DMS114 treated with DMSO at 0.1 percent for 48 hours (cell line): Measurements from ENCODE around the gene SMIM8.

ENCODE experiments used
- DNase-seq: peaks from one replicate; lab custom pipeline; 2025; ENCODE audit not compliant: unreplicated experiment; lab: John Stamatoyannopoulos, UW

Gene SMIM8

GRCh38 chr6:87333591-87334181 lies 11.3 kb downstream of the SMIM8 start:
- DNase-seq, result no peak

GRCh38 chr6:87334683-87335082 lies 12.3 kb downstream of the SMIM8 start:
- no peak for DNase-seq

GRCh38 chr6:87336367-87336766 lies 14.0 kb downstream of the SMIM8 start:
- DNase-seq, result no peak

GRCh38 chr6:87340230-87340629 lies 17.8 kb downstream of the SMIM8 start:
- DNase-seq, result no peak

GRCh38 chr6:87341158-87341557 lies 18.8 kb downstream of the SMIM8 start:
- DNase-seq, result no peak

- no peak for DNase-seq
These were observed 19.5 kb downstream of the SMIM8 start for GRCh38 chr6:87341899-87342298.

GRCh38 chr6:87342829-87343228 lies 20.4 kb downstream of the SMIM8 start:
- DNase-seq, result no peak

- DNase-seq, result no peak
These were observed 22.3 kb downstream of the SMIM8 start, which contains the start of gene C6orf163 for GRCh38 chr6:87344731-87345130. TSS of gene C6orf163 (plus strand) at chr6:87344813. CDS start at chr6:87345100, 287 bp downstream.

- DNase-seq, result no peak
These were observed 24.3 kb downstream of the SMIM8 start for GRCh38 chr6:87346700-87347099.

- DNase-seq, result no peak
These were observed 27.5 kb downstream of the SMIM8 start for GRCh38 chr6:87349896-87350295.

GRCh38 chr6:87350516-87350915 lies 28.1 kb downstream of the SMIM8 start:
- DNase-seq, result no peak

GRCh38 chr6:87351583-87351982 lies 29.2 kb downstream of the SMIM8 start:
- no peak for DNase-seq

- no peak for DNase-seq
These were observed 33.8 kb downstream of the SMIM8 start for GRCh38 chr6:87356181-87356580.

GRCh38 chr6:87357479-87358196 lies 35.2 kb downstream of the SMIM8 start:
- no peak for DNase-seq

GRCh38 chr6:87364602-87365252 lies 42.3 kb downstream of the SMIM8 start:
- no peak for DNase-seq

- no peak for DNase-seq
These were observed 43.9 kb downstream of the SMIM8 start for GRCh38 chr6:87366072-87366827.

- no peak for DNase-seq
These were observed 44.5 kb downstream of the SMIM8 start for GRCh38 chr6:87366899-87367298.

GRCh38 chr6:87373377-87373776 lies 51.0 kb downstream of the SMIM8 start:
- no peak for DNase-seq

GRCh38 chr6:87375315-87375714 lies 52.9 kb downstream of the SMIM8 start:
- DNase-seq, result no peak

- DNase-seq, result no peak
These were observed 54.3 kb downstream of the SMIM8 start for GRCh38 chr6:87376643-87377042.

- DNase-seq, result no peak
These were observed 56.6 kb downstream of the SMIM8 start for GRCh38 chr6:87378947-87379346.

GRCh38 chr6:87382861-87383260 lies 60.5 kb downstream of the SMIM8 start:
- no peak for DNase-seq
